Measurements from ENCODE around the gene LEPR.

Gene LEPR

DNA sequence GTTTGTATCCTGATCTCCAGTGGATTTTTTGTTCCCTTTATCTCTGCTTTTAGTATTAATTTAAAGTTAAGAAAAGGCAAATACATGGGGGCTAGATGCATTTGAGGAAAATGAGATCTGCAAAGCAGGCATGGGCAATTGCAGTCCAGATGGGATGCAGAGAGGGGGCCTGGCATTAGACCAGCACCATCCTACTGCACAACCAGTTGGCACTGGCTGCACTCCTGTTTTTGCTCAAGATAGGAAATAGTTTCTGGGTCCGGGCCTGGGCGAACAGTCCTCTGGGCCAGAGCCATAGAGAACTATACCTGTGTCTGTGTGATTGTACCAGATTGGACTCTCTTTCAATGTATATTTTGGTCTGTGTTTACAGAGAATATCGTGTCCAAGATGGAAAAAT lies 34.0 kb upstream of the LEPR start:
- H3K9me3 ChIP-seq (ENCODE audit: low read depth, low read length): no peaks in the 10 kb centered on the region
- TF ChIP-seq POLR2AphosphoS5 (IDR thresholded peaks at IDR 0.05; ENCODE audit: borderline replicate concordance, low read depth, low read length) (no peak), EZH2 (IDR thresholded peaks at IDR 0.05) (no peak), FOXP2 (optimal IDR thresholded peaks at IDR 0.05; ENCODE audit: control extremely low read depth, extremely low read length, insufficient read depth) (no peak)
- H3K9ac ChIP-seq (ENCODE audit: insufficient read length): no peak overlapping the region
- no peak overlapping the region for H3K27ac ChIP-seq
- H3K4me3 ChIP-seq: no peak overlapping the region
- no peak for DNase-seq (ENCODE audit: low read depth, low spot score)
- H3K36me3 ChIP-seq (ENCODE audit: insufficient read depth, low read length): peaks cover 14% of the 10 kb centered on the region

DNA sequence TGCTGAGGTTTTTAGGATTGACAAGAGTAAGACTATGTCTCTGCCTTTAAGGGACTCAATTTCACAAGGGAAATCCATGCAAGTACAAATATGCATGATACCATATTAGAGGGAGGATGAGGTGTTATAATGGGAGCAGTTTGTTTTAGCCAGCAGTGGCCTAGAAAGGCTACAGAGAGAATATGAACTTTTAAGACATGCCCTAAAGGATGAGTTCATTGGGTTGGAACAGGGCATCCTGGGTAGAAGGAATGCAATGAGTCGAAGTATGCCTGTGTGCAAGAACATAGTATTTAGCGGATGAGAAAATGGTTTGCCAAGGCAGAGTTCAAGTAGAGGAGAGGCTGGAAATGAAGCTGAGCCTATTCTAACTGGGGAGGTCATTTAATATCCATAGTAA lies 32.6 kb upstream of the LEPR start:
- no peak overlapping the region for H3K27ac ChIP-seq
- peaks cover 14% of the 10 kb centered on the region for H3K36me3 ChIP-seq (ENCODE audit: insufficient read depth, low read length)
- TF ChIP-seq POLR2AphosphoS5 (IDR thresholded peaks at IDR 0.05; ENCODE audit: borderline replicate concordance, low read depth, low read length) (no peak), EZH2 (IDR thresholded peaks at IDR 0.05) (no peak), FOXP2 (optimal IDR thresholded peaks at IDR 0.05; ENCODE audit: control extremely low read depth, extremely low read length, insufficient read depth) (no peak)
- H3K9ac ChIP-seq (ENCODE audit: insufficient read length): no peak overlapping the region
- no peaks in the 10 kb centered on the region for H3K9me3 ChIP-seq (ENCODE audit: low read depth, low read length)
- H3K4me3 ChIP-seq: no peak overlapping the region
- DNase-seq (ENCODE audit: low read depth, low spot score): no peak

DNA sequence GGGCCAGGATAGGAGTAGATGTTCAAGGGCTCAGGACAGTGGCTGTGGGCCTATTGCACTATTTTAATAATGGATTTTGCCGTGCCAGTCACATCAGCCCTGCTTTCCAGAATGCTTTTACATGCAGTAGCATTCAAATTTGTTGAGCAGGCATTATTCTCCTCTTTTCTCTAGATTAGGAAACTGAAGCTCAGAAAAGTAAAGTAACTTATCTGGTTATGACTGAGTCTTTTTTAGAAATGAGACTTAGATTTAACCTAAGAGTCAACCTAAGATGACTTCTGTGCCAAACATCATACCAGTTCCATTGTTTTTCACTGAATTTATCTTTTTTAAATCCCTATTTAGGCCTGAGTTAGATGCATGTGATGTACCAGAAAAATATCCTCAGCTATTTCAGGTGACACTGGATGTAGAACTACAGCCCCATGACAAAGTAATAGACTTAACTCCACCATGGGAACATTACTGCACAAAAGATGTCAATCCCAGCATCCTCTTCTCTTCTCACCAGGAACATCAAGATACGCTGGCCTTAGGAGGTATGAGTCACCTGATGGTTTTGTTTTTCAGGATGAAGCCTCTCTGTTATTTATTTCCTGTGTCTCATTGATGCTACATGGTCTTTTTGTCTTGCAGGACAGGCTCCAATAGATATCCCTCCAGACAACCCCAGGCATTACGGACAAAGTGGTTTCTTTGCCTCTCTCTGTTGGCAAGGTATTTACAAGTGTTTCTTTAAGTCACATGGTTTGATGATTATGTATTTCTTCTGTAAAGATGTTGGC lies 31.4 kb upstream of the LEPR start:
- no peak for DNase-seq (ENCODE audit: low read depth, low spot score)
- no peak for TF ChIP-seq FOXP2 (optimal IDR thresholded peaks at IDR 0.05; ENCODE audit: control extremely low read depth, extremely low read length, insufficient read depth)
- no peak for TF ChIP-seq POLR2AphosphoS5 (IDR thresholded peaks at IDR 0.05; ENCODE audit: borderline replicate concordance, low read depth, low read length)
- no peak for TF ChIP-seq EZH2 (IDR thresholded peaks at IDR 0.05)
- H3K27ac ChIP-seq: no peak overlapping the region
- H3K4me3 ChIP-seq: no peak overlapping the region
- peaks cover 11% of the 10 kb centered on the region for H3K36me3 ChIP-seq (ENCODE audit: insufficient read depth, low read length)
- H3K9me3 ChIP-seq (ENCODE audit: low read depth, low read length): no peaks in the 10 kb centered on the region
- H3K9ac ChIP-seq (ENCODE audit: insufficient read length): no peak overlapping the region

DNA sequence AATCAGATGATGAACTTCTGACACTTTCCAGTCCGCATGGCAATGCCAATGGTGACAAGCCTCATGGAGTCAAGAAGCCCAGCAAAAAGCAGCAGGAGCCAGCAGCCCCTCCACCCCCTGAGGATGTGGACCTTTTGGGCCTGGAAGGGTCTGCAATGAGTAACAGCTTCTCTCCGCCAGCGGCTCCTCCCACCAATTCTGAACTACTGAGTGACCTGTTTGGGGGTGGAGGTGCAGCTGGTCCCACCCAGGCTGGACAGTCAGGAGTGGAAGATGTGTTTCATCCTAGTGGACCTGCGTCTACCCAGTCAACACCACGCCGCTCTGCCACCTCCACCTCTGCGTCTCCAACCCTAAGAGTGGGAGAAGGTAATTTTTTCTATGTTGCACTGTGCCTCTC lies 28.0 kb upstream of the LEPR start:
- no peak for DNase-seq (ENCODE audit: low read depth, low spot score)
- TF ChIP-seq POLR2AphosphoS5 (IDR thresholded peaks at IDR 0.05; ENCODE audit: borderline replicate concordance, low read depth, low read length) (no peak), EZH2 (IDR thresholded peaks at IDR 0.05) (no peak), FOXP2 (optimal IDR thresholded peaks at IDR 0.05; ENCODE audit: control extremely low read depth, extremely low read length, insufficient read depth) (no peak)
- H3K4me3 ChIP-seq: no peak overlapping the region
- no peak overlapping the region for H3K27ac ChIP-seq
- no peak overlapping the region for H3K9ac ChIP-seq (ENCODE audit: insufficient read length)
- H3K36me3 ChIP-seq (ENCODE audit: insufficient read depth, low read length): peaks cover 20% of the 10 kb centered on the region; the same call in 1 of the 2 replicates
- H3K9me3 ChIP-seq (ENCODE audit: low read depth, low read length): no peaks in the 10 kb centered on the region

DNA sequence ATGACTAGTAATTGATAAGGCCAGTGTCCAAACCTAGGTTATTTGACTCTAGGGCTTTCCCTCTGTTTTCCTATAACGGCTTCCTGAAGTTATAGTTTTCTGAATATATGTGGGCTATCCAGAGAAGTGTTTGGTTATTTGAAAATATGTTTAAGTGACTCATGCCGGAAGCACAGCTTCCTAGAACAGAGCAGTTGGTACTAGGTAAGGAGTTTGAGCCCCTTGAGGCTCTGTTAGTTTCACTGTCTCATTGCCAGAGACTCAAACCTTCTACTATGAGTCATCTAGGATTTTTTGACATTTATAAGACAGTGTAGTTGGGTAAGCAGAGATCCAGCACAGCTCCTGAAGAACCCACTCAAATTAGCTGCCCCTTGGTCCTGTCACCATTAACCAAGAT lies 27.1 kb upstream of the LEPR start:
- Histone ChIP-seq H3K9me3 (ENCODE audit: low read depth, low read length) (no peaks in the 10 kb centered on the region), H3K4me3 (no peak overlapping the region), H3K9ac (ENCODE audit: insufficient read length) (no peak overlapping the region), H3K27ac (no peak overlapping the region), H3K36me3 (ENCODE audit: insufficient read depth, low read length) (peaks cover 16% of the 10 kb centered on the region; the same call in 1 of the 2 replicates)
- no peak for DNase-seq (ENCODE audit: low read depth, low spot score)
- TF ChIP-seq FOXP2 (optimal IDR thresholded peaks at IDR 0.05; ENCODE audit: control extremely low read depth, extremely low read length, insufficient read depth) (no peak), POLR2AphosphoS5 (IDR thresholded peaks at IDR 0.05; ENCODE audit: borderline replicate concordance, low read depth, low read length) (no peak), EZH2 (IDR thresholded peaks at IDR 0.05) (no peak)

DNA sequence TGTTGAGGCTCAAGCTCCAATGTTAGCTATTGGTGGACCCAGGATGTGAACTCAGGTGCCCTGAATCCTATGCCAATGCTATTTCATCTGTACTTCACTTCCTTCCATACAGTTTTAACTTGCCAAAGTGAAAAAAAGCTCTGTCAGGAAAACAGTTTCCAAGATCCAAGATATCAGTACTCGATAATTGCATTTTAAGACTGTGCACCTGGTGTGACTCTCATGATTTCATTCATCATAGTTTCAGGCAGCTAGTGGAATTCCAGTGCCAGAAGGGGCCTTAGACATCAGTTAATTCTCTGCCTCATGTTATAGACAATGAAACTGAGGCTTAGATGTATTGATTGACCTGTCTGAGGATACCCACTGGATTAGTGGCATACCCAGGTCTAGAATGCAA lies 26.5 kb upstream of the LEPR start:
- Histone ChIP-seq H3K36me3 (ENCODE audit: insufficient read depth, low read length) (peaks cover 16% of the 10 kb centered on the region; the same call in 1 of the 2 replicates), H3K27ac (no peak overlapping the region)

DNA sequence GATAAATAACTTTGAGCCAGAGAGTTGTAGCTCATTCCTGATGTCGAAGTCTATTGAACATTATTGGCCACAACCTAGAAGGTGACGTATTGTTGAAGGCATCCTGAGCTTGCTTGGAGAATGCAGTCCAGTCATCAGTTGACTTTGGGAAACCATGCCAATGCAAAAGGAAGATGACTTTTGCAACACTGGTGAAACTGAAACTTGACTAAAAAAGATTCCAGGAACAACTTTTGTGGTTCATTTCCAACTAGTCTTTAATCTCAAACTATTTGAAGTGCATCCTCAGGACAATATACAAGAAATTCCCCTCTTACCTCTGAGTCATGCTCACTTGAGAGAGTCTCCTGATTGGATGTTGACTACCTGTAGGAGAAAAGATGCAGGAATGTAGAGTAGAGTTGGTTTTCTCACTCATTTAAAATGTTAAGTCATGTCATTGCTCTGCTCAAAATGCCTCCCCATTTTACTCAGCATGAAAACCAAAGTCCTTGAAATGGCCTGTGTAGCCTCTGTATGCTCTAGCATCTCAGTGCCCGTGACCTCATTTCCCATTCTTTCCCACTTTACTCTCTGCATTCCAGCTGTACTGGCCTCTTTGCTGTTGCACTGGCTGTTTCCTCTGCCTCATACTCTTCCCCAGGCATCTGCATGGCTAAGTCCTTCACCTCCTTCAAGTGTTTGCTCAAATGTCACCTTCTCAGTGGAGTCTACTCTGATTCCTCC lies 24.4 kb upstream of the LEPR start:
- TF ChIP-seq EZH2 (IDR thresholded peaks at IDR 0.05): no peak
- TF ChIP-seq FOXP2 (optimal IDR thresholded peaks at IDR 0.05; ENCODE audit: control extremely low read depth, extremely low read length, insufficient read depth): no peak
- no peak for TF ChIP-seq POLR2AphosphoS5 (IDR thresholded peaks at IDR 0.05; ENCODE audit: borderline replicate concordance, low read depth, low read length)
- no peak overlapping the region for H3K4me3 ChIP-seq
- no peaks in the 10 kb centered on the region for H3K9me3 ChIP-seq (ENCODE audit: low read depth, low read length)
- H3K36me3 ChIP-seq (ENCODE audit: insufficient read depth, low read length): peaks cover 16% of the 10 kb centered on the region; the same call in 1 of the 2 replicates
- no peak overlapping the region for H3K27ac ChIP-seq
- no peak overlapping the region for H3K9ac ChIP-seq (ENCODE audit: insufficient read length)
- no peak for DNase-seq (ENCODE audit: low read depth, low spot score)

More for the DNA sequence above, 26.5 kb upstream of the LEPR start:
- no peaks in the 10 kb centered on the region for H3K9me3 ChIP-seq (ENCODE audit: low read depth, low read length)
- no peak overlapping the region for H3K9ac ChIP-seq (ENCODE audit: insufficient read length)
- H3K4me3 ChIP-seq: no peak overlapping the region
- no peak for DNase-seq (ENCODE audit: low read depth, low spot score)
- TF ChIP-seq FOXP2 (optimal IDR thresholded peaks at IDR 0.05; ENCODE audit: control extremely low read depth, extremely low read length, insufficient read depth): no peak
- no peak for TF ChIP-seq EZH2 (IDR thresholded peaks at IDR 0.05)
- TF ChIP-seq POLR2AphosphoS5 (IDR thresholded peaks at IDR 0.05; ENCODE audit: borderline replicate concordance, low read depth, low read length): no peak

DNA sequence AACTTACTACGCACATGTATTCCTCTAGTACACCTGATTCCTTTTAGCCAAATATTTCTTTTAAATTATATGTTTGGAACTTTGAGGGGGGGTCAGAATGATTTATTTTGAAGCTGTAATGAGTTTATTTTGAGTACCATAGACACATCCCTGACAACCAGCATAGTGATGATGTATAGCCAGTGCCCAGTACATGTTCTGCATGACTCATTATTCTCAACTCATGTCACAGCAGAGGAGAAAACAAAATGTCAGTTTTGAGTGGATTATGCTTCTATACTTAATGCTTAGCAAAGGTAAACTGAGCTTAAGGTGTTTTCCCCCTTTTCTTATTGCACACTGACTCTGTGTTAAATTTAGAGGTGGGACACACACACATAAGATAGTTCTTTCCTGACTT lies 22.4 kb upstream of the LEPR start:
- TF ChIP-seq POLR2AphosphoS5 (IDR thresholded peaks at IDR 0.05; ENCODE audit: borderline replicate concordance, low read depth, low read length): no peak
- TF ChIP-seq FOXP2 (optimal IDR thresholded peaks at IDR 0.05; ENCODE audit: control extremely low read depth, extremely low read length, insufficient read depth): no peak
- no peak for TF ChIP-seq EZH2 (IDR thresholded peaks at IDR 0.05)
- no peak overlapping the region for H3K9ac ChIP-seq (ENCODE audit: insufficient read length)
- H3K9me3 ChIP-seq (ENCODE audit: low read depth, low read length): no peaks in the 10 kb centered on the region
- DNase-seq (ENCODE audit: low read depth, low spot score): no peak
- H3K4me3 ChIP-seq: no peak overlapping the region
- peaks cover 11% of the 10 kb centered on the region; the same call in 1 of the 2 replicates for H3K36me3 ChIP-seq (ENCODE audit: insufficient read depth, low read length)
- no peak overlapping the region for H3K27ac ChIP-seq

Data from SK-N-MC (cell line).